OCI-LY1 (cell line): ENCODE results near the gene KCNH8.
"Not testable (repeated sequence)": the region's sequence is repeated elsewhere in the genome, so short reads cannot be mapped to it uniquely, and the experiment has no call there.

Experiments used
- H2AFZ ChIP-seq: fragments of 200-600 bp; sonication (generic), shearing (Covaris generic); 2 replicates; pipeline ENCODE4 v1.6.0; 2014; ENCODE audit warnings: antibody characterized with exemption, mild to moderate bottlenecking, low read length
- H3F3A ChIP-seq: fragments of 200-600 bp; sonication (generic), shearing (Covaris generic); 2 replicates; pipeline ENCODE4 v1.6.0; 2014; ENCODE audit warnings: mild to moderate bottlenecking, antibody characterized with exemption, low read length, moderate library complexity; ENCODE audit not compliant: insufficient read depth
- H3K27ac ChIP-seq: fragments of 200-600 bp; sonication (generic); 2 replicates; pipeline ENCODE4 v1.5.1; 2014; ENCODE audit warnings: low read length, mixed run types, mild to moderate bottlenecking, low read depth; ENCODE audit not compliant: poor library complexity, severe bottlenecking
- H3K27me3 ChIP-seq: fragments of 200-600 bp; sonication (generic); 2 replicates; pipeline ENCODE4 v1.6.0; 2014; ENCODE audit warnings: antibody characterized with exemption, mild to moderate bottlenecking, low read length, moderate library complexity; ENCODE audit not compliant: insufficient read depth
- H3K36me3 ChIP-seq: fragments of 200-600 bp; sonication (generic); 2 replicates; pipeline ENCODE4 v1.6.1; 2014; ENCODE audit warnings: mild to moderate bottlenecking, antibody characterized with exemption, low read length, moderate library complexity, mixed read lengths; ENCODE audit not compliant: insufficient read depth
- H3K4me1 ChIP-seq: fragments of 200-600 bp; sonication (generic); 2 replicates; pipeline ENCODE4 v1.5.1; 2014; ENCODE audit warnings: mild to moderate bottlenecking, low read length, moderate library complexity; ENCODE audit not compliant: insufficient read depth, severe bottlenecking
- H3K4me2 ChIP-seq: fragments of 200-600 bp; sonication (generic), shearing (Covaris generic); 2 replicates; pipeline ENCODE4 v1.6.1; 2014; ENCODE audit warnings: low read length
- H3K4me3 ChIP-seq: fragments of 200-600 bp; sonication (generic); 2 replicates; pipeline ENCODE4 v1.5.1; 2014; ENCODE audit warnings: low read length, low read depth, mild to moderate bottlenecking, mixed read lengths; ENCODE audit not compliant: poor library complexity, severe bottlenecking
- H3K79me2 ChIP-seq: fragments of 200-600 bp; shearing (Covaris generic); 2 replicates; pipeline ENCODE4 v1.6.1; 2016; ENCODE audit warnings: mixed run types, low read length, mixed read lengths; ENCODE audit not compliant: insufficient read depth
- H3K9ac ChIP-seq: fragments of 200-600 bp; sonication (generic), shearing (Covaris generic); 2 replicates; pipeline ENCODE4 v1.6.1; 2014; ENCODE audit warnings: mild to moderate bottlenecking, low read length, mixed read lengths
- H3K9me2 ChIP-seq: fragments of 200-600 bp; sonication (generic), shearing (Covaris generic); 2 replicates; pipeline ENCODE4 v1.6.1; 2014; ENCODE audit warnings: low read depth, mild to moderate bottlenecking, low read length, mixed read lengths
- H3K9me3 ChIP-seq: fragments of 200-600 bp; shearing (Covaris generic); 2 replicates; pipeline ENCODE4 v1.6.1; 2014; ENCODE audit warnings: low read length, mixed read lengths
- H4K20me1 ChIP-seq: fragments of 200-600 bp; sonication (generic), shearing (Covaris generic); 2 replicates; pipeline ENCODE4 v1.6.0; 2016; ENCODE audit warnings: mild to moderate bottlenecking, low read length; ENCODE audit not compliant: insufficient read depth
- CTCF ChIP-seq: fragments of 200-600 bp; sonication (generic), shearing (Covaris generic); IDR thresholded peaks from 2 replicates; pipeline ENCODE4 v1.5.1; 2017; ENCODE audit warnings: mild to moderate bottlenecking, antibody characterized with exemption, low read length, moderate library complexity, mixed read lengths
- EZH2 ChIP-seq: fragments of 200-600 bp; sonication (generic), shearing (Covaris generic); IDR thresholded peaks from 2 replicates; pipeline ENCODE4 v1.8.0; 2017; ENCODE audit warnings: borderline replicate concordance, mixed run types, mild to moderate bottlenecking, antibody characterized with exemption, low read length, moderate library complexity, mixed read lengths

Gene KCNH8

GRCh38 chr3:19147905-19148767 lies at the start of gene KCNH8:
KCNH8 (plus strand) TSS chr3:19148510; CDS start chr3:19148720, 210 bp downstream.
- Histone ChIP-seq H4K20me1 (no peaks in the 10 kb centered on the region), H3K9me3 (no peaks in the 10 kb centered on the region), H3K9me2 (no peaks in the 10 kb centered on the region), H2AFZ (peak within 1 kb of the TSS; percentile 75; the same call in 1 of the 2 replicates), H3K4me3 (peak within 1 kb of the TSS; percentile 64), H3K36me3 (no peaks in the 10 kb centered on the region), H3F3A (0 out of 2 replicates have a peak, but pooled peaks cover 4% of the 10 kb centered on the region), H3K27me3 (no peaks in the 10 kb centered on the region), H3K79me2 (no peaks in the 10 kb centered on the region), H3K4me1 (peaks cover 10% of the 10 kb centered on the region), H3K27ac (no peak within 1 kb of the TSS), H3K4me2 (peak within 1 kb of the TSS; percentile 91), H3K9ac (peak within 1 kb of the TSS; percentile 38)
- TF ChIP-seq EZH2 (no peak), CTCF (no peak)

GRCh38 chr3:19102654-19103290 lies 45.5 kb upstream of the KCNH8 start:
- H3K4me3 ChIP-seq, H3K4me1 ChIP-seq, H3K9ac ChIP-seq, H2AFZ ChIP-seq, H4K20me1 ChIP-seq, H3F3A ChIP-seq, H3K4me2 ChIP-seq, H3K27me3 ChIP-seq, H3K27ac ChIP-seq, H3K36me3 ChIP-seq, H3K79me2 ChIP-seq, H3K9me2 ChIP-seq, H3K9me3 ChIP-seq: not testable (repeated sequence)

- Histone ChIP-seq H3K9me3 (no peaks in the 10 kb centered on the region), H3K9me2 (no peaks in the 10 kb centered on the region), H3K27ac (no peak overlapping the region), H3K4me3 (no peak overlapping the region), H4K20me1 (no peaks in the 10 kb centered on the region), H3K27me3 (no peaks in the 10 kb centered on the region), H3K4me2 (no peak overlapping the region), H3K4me1 (no peaks in the 10 kb centered on the region), H2AFZ (no peak overlapping the region), H3K9ac (no peak overlapping the region), H3F3A (no peaks in the 10 kb centered on the region), H3K36me3 (no peaks in the 10 kb centered on the region), H3K79me2 (no peaks in the 10 kb centered on the region)
- TF ChIP-seq EZH2 (no peak), CTCF (no peak)
Observed at GRCh38 chr3:19103510-19103909, 44.8 kb upstream of the KCNH8 start.
